ENCODE results near the gene CLCN1. TPM values are rescaled to one million over a fixed set of nuclear protein-coding genes. Genes with fewer than 3 reads are reported as not detected.

CLCN1 gene
- total RNA-seq, 1 experiment from 2014 or later = not detected

DNA sequence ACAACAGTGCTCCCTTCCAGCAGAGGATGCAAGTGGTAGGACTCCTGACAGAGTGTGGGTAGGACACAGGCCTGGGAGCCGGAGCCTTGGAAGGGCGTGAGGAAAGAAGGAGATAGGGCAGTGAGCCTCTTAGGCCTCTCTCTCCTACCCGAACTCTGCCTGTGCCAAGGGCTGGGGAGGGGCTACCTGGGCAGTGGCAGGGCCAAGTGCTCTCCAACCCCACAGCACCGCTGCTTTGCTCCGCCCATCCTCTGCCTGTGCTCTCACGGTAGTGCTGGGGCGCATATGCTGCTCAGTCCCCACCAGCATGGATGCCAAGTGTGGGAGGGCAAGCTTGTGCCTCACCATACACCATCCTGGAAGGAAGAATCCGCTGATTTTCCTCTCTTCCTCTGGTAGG lies 39.1 kb downstream of the CLCN1 start:
- BruUV-seq (replicated peaks) = no TSS peak
- no peaks in the 10 kb centered on the region for H3K9me3 ChIP-seq (ENCODE audit: low read depth, low read length, poor library complexity, severe bottlenecking)
- DNase-seq (ENCODE audit: low spot score) = no peak
- TF ChIP-seq, protein P1, sequence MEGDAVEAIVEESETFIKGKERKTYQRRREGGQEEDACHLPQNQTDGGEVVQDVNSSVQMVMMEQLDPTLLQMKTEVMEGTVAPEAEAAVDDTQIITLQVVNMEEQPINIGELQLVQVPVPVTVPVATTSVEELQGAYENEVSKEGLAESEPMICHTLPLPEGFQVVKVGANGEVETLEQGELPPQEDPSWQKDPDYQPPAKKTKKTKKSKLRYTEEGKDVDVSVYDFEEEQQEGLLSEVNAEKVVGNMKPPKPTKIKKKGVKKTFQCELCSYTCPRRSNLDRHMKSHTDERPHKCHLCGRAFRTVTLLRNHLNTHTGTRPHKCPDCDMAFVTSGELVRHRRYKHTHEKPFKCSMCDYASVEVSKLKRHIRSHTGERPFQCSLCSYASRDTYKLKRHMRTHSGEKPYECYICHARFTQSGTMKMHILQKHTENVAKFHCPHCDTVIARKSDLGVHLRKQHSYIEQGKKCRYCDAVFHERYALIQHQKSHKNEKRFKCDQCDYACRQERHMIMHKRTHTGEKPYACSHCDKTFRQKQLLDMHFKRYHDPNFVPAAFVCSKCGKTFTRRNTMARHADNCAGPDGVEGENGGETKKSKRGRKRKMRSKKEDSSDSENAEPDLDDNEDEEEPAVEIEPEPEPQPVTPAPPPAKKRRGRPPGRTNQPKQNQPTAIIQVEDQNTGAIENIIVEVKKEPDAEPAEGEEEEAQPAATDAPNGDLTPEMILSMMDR (conservative IDR thresholded peaks at IDR 0.05; ENCODE audit: low read depth, low read length) = no peak
- TF ChIP-seq EZH2 (IDR thresholded peaks at IDR 0.05; ENCODE audit: borderline replicate concordance, low read depth, low read length, poor library complexity, severe bottlenecking) = no peak
- no peak overlapping the region for H3K27ac ChIP-seq (ENCODE audit: low read depth, low read length, poor library complexity, severe bottlenecking)
- no peaks in the 10 kb centered on the region for H3K36me3 ChIP-seq (ENCODE audit: insufficient read depth, low read length, poor library complexity, severe bottlenecking)
- H3K27me3 ChIP-seq (replicated peaks; ENCODE audit: insufficient read depth, low read depth, low read length, poor library complexity) = peaks cover 1% of the 10 kb centered on the region
- CTCF ChIA-PET = no interaction called here
- no peak overlapping the region for H3K4me3 ChIP-seq (ENCODE audit: low read depth, low read length, poor library complexity, severe bottlenecking)
- H3K4me1 ChIP-seq (ENCODE audit: insufficient read depth, low read length, poor library complexity, severe bottlenecking) = no peaks in the 10 kb centered on the region
- POLR2A ChIA-PET (ENCODE audit: low non-redundant PET) = no interaction called here
- intact Hi-C loops (cut with micrococcal nuclease; ENCODE audit: unreplicated experiment) = no loop called here

DNA sequence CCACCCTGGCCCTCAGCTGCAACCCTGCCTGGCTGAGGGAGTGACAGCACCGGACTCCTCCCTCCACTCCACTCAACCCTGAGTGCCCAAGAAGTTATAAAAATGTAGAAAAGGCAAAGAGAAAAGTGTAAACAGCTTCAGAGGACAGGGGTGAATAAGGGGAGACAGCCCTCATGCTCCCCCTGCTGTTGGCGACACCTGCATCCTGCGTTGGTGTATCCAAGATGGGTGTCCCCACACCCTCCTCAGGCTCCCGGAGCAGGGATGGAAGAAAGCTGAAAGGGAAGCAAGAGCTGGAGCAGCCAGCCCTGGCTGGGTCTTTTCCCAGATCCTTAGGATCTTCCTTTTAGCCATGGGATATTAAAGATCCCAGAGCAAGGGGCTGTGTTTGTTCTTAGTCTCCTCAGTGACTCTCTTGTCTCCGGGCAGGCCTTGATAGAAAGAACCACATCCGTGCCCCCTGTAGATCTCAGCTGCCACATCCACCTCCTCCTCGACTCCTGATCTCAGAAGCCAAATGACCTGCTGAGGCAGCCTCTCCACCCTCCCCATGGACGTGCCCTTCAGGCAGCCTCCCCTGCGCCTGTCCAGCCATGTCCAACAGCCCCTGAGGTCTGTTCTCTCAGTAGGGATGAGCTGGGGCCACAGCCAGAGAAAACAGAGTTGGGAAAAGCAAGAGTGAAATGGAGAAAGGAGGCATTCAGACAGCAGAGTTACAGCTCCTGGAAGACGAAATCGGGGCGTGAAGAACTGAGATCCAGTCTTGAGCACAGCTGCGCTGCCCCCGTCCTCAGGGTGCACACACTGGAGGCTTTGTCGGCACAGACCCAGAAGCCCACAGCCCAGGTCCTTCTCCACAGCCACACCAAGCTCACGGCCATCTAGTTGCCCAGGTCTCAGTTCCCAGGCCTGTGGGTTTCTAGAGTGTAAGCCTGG lies 39.8 kb downstream of the CLCN1 start:
- H3K27me3 ChIP-seq (replicated peaks; ENCODE audit: insufficient read depth, low read depth, low read length, poor library complexity) = peaks cover 9% of the 10 kb centered on the region
- H3K27ac ChIP-seq (ENCODE audit: low read depth, low read length, poor library complexity, severe bottlenecking) = no peak overlapping the region
- intact Hi-C loops (cut with micrococcal nuclease; ENCODE audit: unreplicated experiment) = no loop called here
- no peak overlapping the region for H3K4me3 ChIP-seq (ENCODE audit: low read depth, low read length, poor library complexity, severe bottlenecking)
- TF ChIP-seq EZH2 (IDR thresholded peaks at IDR 0.05; ENCODE audit: borderline replicate concordance, low read depth, low read length, poor library complexity, severe bottlenecking) = no peak
- TF ChIP-seq, protein P1 (conservative IDR thresholded peaks at IDR 0.05; ENCODE audit: low read depth, low read length) = no peak
- ChIA-PET POLR2A (ENCODE audit: low non-redundant PET) (no interaction called here), CTCF (no interaction called here)
- no peaks in the 10 kb centered on the region for H3K4me1 ChIP-seq (ENCODE audit: insufficient read depth, low read length, poor library complexity, severe bottlenecking)
- DNase-seq (ENCODE audit: low spot score) = no peak
- H3K36me3 ChIP-seq (ENCODE audit: insufficient read depth, low read length, poor library complexity, severe bottlenecking) = no peaks in the 10 kb centered on the region
- H3K9me3 ChIP-seq (ENCODE audit: low read depth, low read length, poor library complexity, severe bottlenecking) = no peaks in the 10 kb centered on the region
- BruUV-seq (replicated peaks) = no TSS peak

DNA sequence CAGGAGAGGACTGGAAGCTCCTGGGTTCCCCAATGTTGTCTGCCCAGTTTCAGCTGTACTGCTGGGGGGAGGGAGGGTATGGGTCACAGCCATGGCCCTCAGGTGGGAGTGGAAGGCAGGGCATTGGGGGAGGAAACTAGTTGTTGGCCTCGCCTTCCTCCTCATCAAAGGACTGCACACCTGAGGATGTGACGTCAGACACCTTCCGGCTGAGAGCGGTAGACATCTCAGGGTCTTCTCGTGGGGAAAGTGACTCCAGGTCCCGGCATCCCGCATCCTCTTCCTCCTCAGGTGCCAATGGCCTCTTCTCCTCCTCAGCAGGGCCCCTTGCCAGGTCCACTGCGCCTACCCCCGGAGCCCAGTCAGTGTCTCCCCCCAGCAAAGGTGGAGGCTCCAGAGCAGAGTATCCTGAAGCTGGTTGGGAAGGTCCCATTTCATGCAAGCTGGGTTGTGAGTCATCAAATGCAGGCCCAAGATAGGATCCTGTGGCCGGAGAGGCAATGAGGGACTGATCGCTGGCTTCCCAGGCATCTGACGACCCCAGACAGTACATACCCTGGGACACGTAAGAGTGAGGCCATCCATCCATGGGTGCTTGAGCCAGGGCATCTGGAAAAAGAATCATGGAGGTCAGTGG lies 40.6 kb downstream of the CLCN1 start:
- ChIA-PET CTCF (no interaction called here), POLR2A (ENCODE audit: low non-redundant PET) (no interaction called here)
- H3K4me3 ChIP-seq (ENCODE audit: low read depth, low read length, poor library complexity, severe bottlenecking) = no peak overlapping the region
- intact Hi-C loops (cut with micrococcal nuclease; ENCODE audit: unreplicated experiment) = no loop called here
- H3K27ac ChIP-seq (ENCODE audit: low read depth, low read length, poor library complexity, severe bottlenecking) = no peak overlapping the region
- peaks cover 17% of the 10 kb centered on the region for H3K27me3 ChIP-seq (replicated peaks; ENCODE audit: insufficient read depth, low read depth, low read length, poor library complexity)
- BruUV-seq (replicated peaks) = no TSS peak
- no peaks in the 10 kb centered on the region for H3K9me3 ChIP-seq (ENCODE audit: low read depth, low read length, poor library complexity, severe bottlenecking)
- DNase-seq (ENCODE audit: low spot score) = no peak
- peaks cover 3% of the 10 kb centered on the region for H3K4me1 ChIP-seq (ENCODE audit: insufficient read depth, low read length, poor library complexity, severe bottlenecking)
- TF ChIP-seq, protein P1 (conservative IDR thresholded peaks at IDR 0.05; ENCODE audit: low read depth, low read length) = no peak
- no peaks in the 10 kb centered on the region for H3K36me3 ChIP-seq (ENCODE audit: insufficient read depth, low read length, poor library complexity, severe bottlenecking)

Measured in A673 (cell line).